SK-N-MC (cell line): ENCODE data around the gene AQP12A.

Experiments used
- EZH2 ChIP-seq: fragments of 200-600 bp; sonication (generic); IDR thresholded peaks from one replicate; pipeline ENCODE4 v1.6.1; 2017; ENCODE audit warnings: antibody characterized with exemption
- FOXP2 ChIP-seq: optimal IDR thresholded peaks from 2 replicates; pipeline ENCODE3; 2011; ENCODE audit warnings: mild to moderate bottlenecking, moderate library complexity; ENCODE audit not compliant: insufficient read depth; ENCODE audit errors: extremely low read length, control extremely low read depth
- POLR2AphosphoS5 ChIP-seq: IDR thresholded peaks from 2 replicates; pipeline ENCODE4 v1.6.1; 2012; ENCODE audit warnings: mild to moderate bottlenecking, low read depth, low read length, borderline replicate concordance

GRCh38 chr2:240726876-240727275 is 35.2 kb downstream of the AQP12A start:
- no peak for TF ChIP-seq FOXP2
- TF ChIP-seq POLR2AphosphoS5: no peak
- TF ChIP-seq EZH2: no peak
